GM21723 (cell line): ENCODE data around the gene SLC25A34.

Source experiments
- ATAC-seq: cut with Tn5 transposase; IDR thresholded peaks from one replicate; pipeline ENCODE4 v1.9.1; 2021; ENCODE audit warnings: mild to moderate bottlenecking, moderate library complexity; ENCODE audit not compliant: unreplicated experiment

The SLC25A34 gene

GRCh38 chr1:15765495-15766194, 29.6 kb downstream of the SLC25A34 start:
- no peak for ATAC-seq

- no peak for ATAC-seq
Observed at GRCh38 chr1:15767941-15768340, 31.9 kb downstream of the SLC25A34 start.

GRCh38 chr1:15768388-15768787, 32.3 kb downstream of the SLC25A34 start:
- ATAC-seq: no peak

GRCh38 chr1:15770313-15770962, 34.4 kb downstream of the SLC25A34 start:
- no peak for ATAC-seq

- ATAC-seq: no peak
Observed at GRCh38 chr1:15771836-15772515, 35.9 kb downstream of the SLC25A34 start.

GRCh38 chr1:15775706-15776105, 39.6 kb downstream of the SLC25A34 start:
- no peak for ATAC-seq

- no peak for ATAC-seq
Observed at GRCh38 chr1:15777909-15778707, 42.0 kb downstream of the SLC25A34 start.

- no peak for ATAC-seq
Observed at GRCh38 chr1:15785683-15786082, 49.6 kb downstream of the SLC25A34 start.

GRCh38 chr1:15786581-15786980, 50.5 kb downstream of the SLC25A34 start:
- ATAC-seq: no peak

- ATAC-seq: no peak
Observed at GRCh38 chr1:15788624-15789301, 52.7 kb downstream of the SLC25A34 start.
